ENCODE results near the gene RSPH4A. TPM values are rescaled to one million over a fixed set of nuclear protein-coding genes. Genes with fewer than 3 reads are reported as not detected.
"Not testable (repeated sequence)": the region's sequence is repeated elsewhere in the genome, so short reads cannot be mapped to it uniquely, and the experiment has no call there.

RSPH4A gene
- polyA plus RNA-seq, 1 donor from 2014 or later, result not detected

- no peak overlapping the region for H3K27ac Mint-ChIP-seq
- H3K4me1 Mint-ChIP-seq, result no peaks in the 10 kb centered on the region
- no peaks in the 10 kb centered on the region for H3K9me3 Mint-ChIP-seq
- H3K36me3 Mint-ChIP-seq, result peaks cover 28% of the 10 kb centered on the region
- no peaks in the 10 kb centered on the region for H3K27me3 Mint-ChIP-seq
- H3K4me3 Mint-ChIP-seq, result no peak overlapping the region
Observed at GRCh38 chr6:116596815-116597214, 19.5 kb upstream of the RSPH4A start.

GRCh38 chr6:116603916-116604315 lies 12.4 kb upstream of the RSPH4A start:
- H3K4me1 Mint-ChIP-seq, H3K4me3 Mint-ChIP-seq, H3K27me3 Mint-ChIP-seq, H3K27ac Mint-ChIP-seq: not testable (repeated sequence)
- Mint-ChIP-seq H3K9me3 (peaks cover 6 to 15% (median 7%) of the 10 kb centered on the region in 3 donors), H3K36me3 (peaks cover 18% of the 10 kb centered on the region)

GRCh38 chr6:116604868-116605267 lies 11.4 kb upstream of the RSPH4A start:
- H3K27me3 Mint-ChIP-seq, H3K27ac Mint-ChIP-seq, H3K4me1 Mint-ChIP-seq: not testable (repeated sequence)
- Mint-ChIP-seq H3K9me3 (peaks cover 6 to 15% (median 7%) of the 10 kb centered on the region in 3 donors), H3K36me3 (peaks cover 15% of the 10 kb centered on the region), H3K4me3 (peak overlapping the region in 1 of 4 donors; percentile 28)

- Mint-ChIP-seq H3K36me3 (peaks cover 19% of the 10 kb centered on the region), H3K4me1 (no peaks in the 10 kb centered on the region)
Observed at GRCh38 chr6:116605935-116606334, 10.3 kb upstream of the RSPH4A start.

GRCh38 chr6:116611056-116611455 lies 5.2 kb upstream of the RSPH4A start:
- no peak overlapping the region for H3K27ac Mint-ChIP-seq
- no peak overlapping the region for H3K4me3 Mint-ChIP-seq
- H3K4me1 Mint-ChIP-seq, result peaks cover 0 to 4% (median 2%) of the 10 kb centered on the region in 3 donors
- peaks cover 1% of the 10 kb centered on the region for H3K27me3 Mint-ChIP-seq
- peaks cover 4% of the 10 kb centered on the region for H3K36me3 Mint-ChIP-seq
- H3K9me3 Mint-ChIP-seq, result peaks cover 0 to 2% (median 0%) of the 10 kb centered on the region in 3 donors

More at GRCh38 chr6:116605935-116606334, 10.3 kb upstream of the RSPH4A start:
- Mint-ChIP-seq H3K4me3 (no peak overlapping the region), H3K27me3 (peaks cover 1% of the 10 kb centered on the region), H3K27ac (no peak overlapping the region), H3K9me3 (peaks cover 6 to 15% (median 7%) of the 10 kb centered on the region in 3 donors)

GRCh38 chr6:116616737-116617053 lies 416 bp downstream of the RSPH4A start:
- Mint-ChIP-seq H3K4me1 (peaks cover 9 to 16% (median 15%) of the 10 kb centered on the region in 3 donors), H3K9me3 (no peaks in the 10 kb centered on the region), H3K4me3 (peak overlapping the region; percentile 31 to 96 (median 89)), H3K36me3 (no peaks in the 10 kb centered on the region), H3K27me3 (peaks cover 4% of the 10 kb centered on the region), H3K27ac (peak overlapping the region in 2 of 3 donors; percentile 85 to 92)

GRCh38 chr6:116624036-116624805 lies 7.9 kb downstream of the RSPH4A start:
- no peaks in the 10 kb centered on the region for H3K27me3 Mint-ChIP-seq
- no peak overlapping the region for H3K27ac Mint-ChIP-seq
- H3K4me1 Mint-ChIP-seq, result no peaks in the 10 kb centered on the region
- peaks cover 7% of the 10 kb centered on the region for H3K36me3 Mint-ChIP-seq
- no peaks in the 10 kb centered on the region for H3K9me3 Mint-ChIP-seq
- no peak overlapping the region for H3K4me3 Mint-ChIP-seq

GRCh38 chr6:116625872-116626271 lies 9.6 kb downstream of the RSPH4A start:
- Mint-ChIP-seq H3K27ac (no peak overlapping the region), H3K36me3 (peaks cover 7% of the 10 kb centered on the region)

GRCh38 chr6:116629563-116629981 lies 13.3 kb downstream of the RSPH4A start:
- no peak overlapping the region for H3K27ac Mint-ChIP-seq
- H3K4me3 Mint-ChIP-seq, result no peak overlapping the region
- H3K36me3 Mint-ChIP-seq, result peaks cover 10% of the 10 kb centered on the region
- H3K9me3 Mint-ChIP-seq, result peaks cover 0 to 1% (median 0%) of the 10 kb centered on the region in 3 donors
- H3K4me1 Mint-ChIP-seq, result peaks cover 2 to 12% (median 4%) of the 10 kb centered on the region in 3 donors
- no peaks in the 10 kb centered on the region for H3K27me3 Mint-ChIP-seq

More at GRCh38 chr6:116625872-116626271, 9.6 kb downstream of the RSPH4A start:
- Mint-ChIP-seq H3K27me3 (no peaks in the 10 kb centered on the region), H3K4me1 (peaks cover 0 to 9% (median 2%) of the 10 kb centered on the region in 3 donors), H3K9me3 (peaks cover 0 to 1% (median 0%) of the 10 kb centered on the region in 3 donors), H3K4me3 (no peak overlapping the region)

GRCh38 chr6:116631379-116631990 lies 15.2 kb downstream of the RSPH4A start:
- Mint-ChIP-seq H3K36me3 (peaks cover 7% of the 10 kb centered on the region), H3K4me1 (peaks cover 2 to 12% (median 4%) of the 10 kb centered on the region in 3 donors), H3K4me3 (no peak overlapping the region), H3K27me3 (no peaks in the 10 kb centered on the region), H3K9me3 (peaks cover 0 to 1% (median 0%) of the 10 kb centered on the region in 3 donors), H3K27ac (peak overlapping the region in 1 of 3 donors; percentile 88)

- peaks cover 2 to 12% (median 4%) of the 10 kb centered on the region in 3 donors for H3K4me1 Mint-ChIP-seq
- no peak overlapping the region for H3K4me3 Mint-ChIP-seq
- H3K9me3 Mint-ChIP-seq, result peaks cover 0 to 1% (median 0%) of the 10 kb centered on the region in 3 donors
- H3K27me3 Mint-ChIP-seq, result no peaks in the 10 kb centered on the region
- H3K27ac Mint-ChIP-seq, result peak overlapping the region in 1 of 3 donors; percentile 27
- H3K36me3 Mint-ChIP-seq, result peaks cover 4% of the 10 kb centered on the region
Observed at GRCh38 chr6:116633685-116634084, 17.4 kb downstream of the RSPH4A start.

GRCh38 chr6:116648156-116648555 lies 31.9 kb downstream of the RSPH4A start:
- peaks cover 3% of the 10 kb centered on the region for H3K36me3 Mint-ChIP-seq
- H3K4me1 Mint-ChIP-seq, result peaks cover 0 to 4% (median 4%) of the 10 kb centered on the region in 3 donors
- H3K9me3 Mint-ChIP-seq, result no peaks in the 10 kb centered on the region
- H3K4me3 Mint-ChIP-seq, result no peak overlapping the region
- no peak overlapping the region for H3K27ac Mint-ChIP-seq
- no peaks in the 10 kb centered on the region for H3K27me3 Mint-ChIP-seq

- H3K36me3 Mint-ChIP-seq, result peaks cover 3% of the 10 kb centered on the region
- no peak overlapping the region for H3K27ac Mint-ChIP-seq
- H3K4me1 Mint-ChIP-seq, result peaks cover 0 to 4% (median 2%) of the 10 kb centered on the region in 3 donors
- no peak overlapping the region for H3K4me3 Mint-ChIP-seq
- H3K27me3 Mint-ChIP-seq, result no peaks in the 10 kb centered on the region
- no peaks in the 10 kb centered on the region for H3K9me3 Mint-ChIP-seq
Observed at GRCh38 chr6:116649129-116649528, 32.9 kb downstream of the RSPH4A start.

- Mint-ChIP-seq H3K4me3 (no peak overlapping the region), H3K9me3 (no peaks in the 10 kb centered on the region), H3K27me3 (no peaks in the 10 kb centered on the region), H3K36me3 (no peaks in the 10 kb centered on the region), H3K4me1 (peaks cover 0 to 4% (median 0%) of the 10 kb centered on the region in 3 donors), H3K27ac (no peak overlapping the region)
Observed at GRCh38 chr6:116651916-116652315, 35.6 kb downstream of the RSPH4A start.

GRCh38 chr6:116661594-116661993 lies 45.3 kb downstream of the RSPH4A start:
- Mint-ChIP-seq H3K36me3 (no peaks in the 10 kb centered on the region), H3K27me3 (no peaks in the 10 kb centered on the region), H3K4me3 (no peak overlapping the region), H3K9me3 (no peaks in the 10 kb centered on the region), H3K27ac (no peak overlapping the region), H3K4me1 (peaks cover 17 to 38% (median 31%) of the 10 kb centered on the region in 3 donors)

Data from IgD-negative memory B cell (primary cell).